ENCODE results near the gene WDR5B. TPM values are rescaled to one million over a fixed set of nuclear protein-coding genes. Genes with fewer than 3 reads are reported as not detected.

WDR5B gene
- total RNA-seq: 1.6 and 3.3 TPM in 2 replicates

DNA sequence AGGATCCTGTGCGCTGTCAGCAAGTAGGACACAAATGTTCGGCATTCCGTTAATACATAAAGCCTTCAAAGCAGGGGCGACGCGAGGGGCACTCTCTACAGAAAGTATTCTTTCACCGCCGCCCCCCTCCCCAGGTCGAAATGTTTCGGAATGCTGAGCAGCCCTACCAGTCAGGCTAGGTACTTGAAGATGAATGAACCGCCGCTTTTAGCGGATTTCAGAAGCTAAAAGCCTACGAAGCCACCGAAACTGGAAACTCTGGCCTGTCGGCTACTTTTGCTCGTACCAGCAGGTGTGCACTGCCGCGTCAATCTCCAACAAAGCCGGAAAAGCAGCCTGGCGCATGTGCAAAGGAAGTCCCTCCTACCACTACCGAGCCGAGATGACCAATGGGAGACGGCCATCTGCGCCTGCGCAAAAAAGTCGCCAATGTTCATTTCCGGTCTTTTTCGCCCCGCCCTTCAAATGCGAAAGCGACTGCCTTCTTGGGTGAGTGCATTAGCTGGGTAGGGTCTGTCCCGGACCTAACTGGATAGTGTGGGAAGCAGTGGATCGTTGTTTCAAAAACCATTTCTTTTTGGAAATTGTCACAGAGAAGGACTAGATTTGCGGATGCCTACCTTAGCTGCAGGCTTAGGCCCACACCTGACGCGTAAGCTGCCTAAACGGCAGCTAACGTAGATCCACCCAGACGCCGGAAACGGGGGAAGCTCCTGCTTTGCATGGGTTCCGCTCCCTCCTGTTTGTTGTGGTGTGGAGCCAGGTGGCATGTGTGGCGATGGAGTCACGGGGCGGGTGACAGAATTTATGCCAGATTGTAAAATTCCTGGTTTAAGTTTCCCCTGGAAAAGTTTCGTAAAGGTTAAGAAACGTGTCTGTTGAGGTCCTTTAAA is at the start of gene WDR5B:
WDR5B (minus strand) TSS at position 301 of the 893 bp plus-strand sequence. CDS start 534 bp downstream, outside the sequence.

DNA sequence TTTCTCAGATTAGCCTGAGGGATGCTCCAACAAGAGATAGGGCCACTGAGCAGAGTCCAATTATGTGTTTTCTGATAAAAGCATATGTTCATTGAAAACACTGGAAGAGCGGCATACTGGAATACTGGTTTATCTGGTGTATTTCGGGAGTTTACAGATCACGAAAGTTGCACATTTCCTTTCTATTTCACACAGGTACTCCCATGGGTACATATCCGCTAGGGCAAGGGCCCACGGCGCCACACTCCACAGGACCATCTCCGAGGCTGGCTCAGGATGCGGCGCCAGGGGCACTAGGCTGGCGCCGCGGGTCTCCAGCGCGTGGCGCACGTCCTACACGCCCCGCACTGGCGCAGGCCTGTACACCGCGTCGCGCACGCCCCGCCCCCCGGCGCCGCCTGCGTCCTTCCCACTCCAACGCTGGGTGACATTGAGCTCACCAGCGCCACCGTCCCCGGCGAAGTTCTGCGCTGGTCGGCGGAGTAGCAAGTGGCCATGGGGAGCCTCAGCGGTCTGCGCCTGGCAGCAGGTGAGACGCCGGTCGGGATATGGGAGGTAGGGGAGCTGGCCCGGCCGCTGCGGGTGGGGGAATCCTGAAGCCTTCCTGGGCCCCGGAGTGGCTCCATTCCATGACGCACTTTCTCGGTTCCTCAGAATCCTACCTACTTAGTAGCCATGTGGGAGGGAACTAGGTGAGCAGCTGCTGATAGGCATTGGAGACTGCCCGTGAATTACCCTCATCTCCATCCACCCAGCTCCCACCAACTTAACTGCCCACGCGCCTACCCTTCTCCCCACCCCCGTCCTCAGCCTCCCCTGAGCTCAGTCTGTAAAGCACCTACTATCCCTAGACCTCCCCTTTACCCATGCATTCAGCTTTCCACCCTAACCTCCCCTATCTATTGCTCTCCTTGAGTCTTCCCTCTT is 31.8 kb downstream of the WDR5B start, which contains the start of gene FAM162A:
FAM162A (plus strand) TSS at position 412 of the 927 bp plus-strand sequence; CDS start at position 496, 84 bp downstream.

DNA sequence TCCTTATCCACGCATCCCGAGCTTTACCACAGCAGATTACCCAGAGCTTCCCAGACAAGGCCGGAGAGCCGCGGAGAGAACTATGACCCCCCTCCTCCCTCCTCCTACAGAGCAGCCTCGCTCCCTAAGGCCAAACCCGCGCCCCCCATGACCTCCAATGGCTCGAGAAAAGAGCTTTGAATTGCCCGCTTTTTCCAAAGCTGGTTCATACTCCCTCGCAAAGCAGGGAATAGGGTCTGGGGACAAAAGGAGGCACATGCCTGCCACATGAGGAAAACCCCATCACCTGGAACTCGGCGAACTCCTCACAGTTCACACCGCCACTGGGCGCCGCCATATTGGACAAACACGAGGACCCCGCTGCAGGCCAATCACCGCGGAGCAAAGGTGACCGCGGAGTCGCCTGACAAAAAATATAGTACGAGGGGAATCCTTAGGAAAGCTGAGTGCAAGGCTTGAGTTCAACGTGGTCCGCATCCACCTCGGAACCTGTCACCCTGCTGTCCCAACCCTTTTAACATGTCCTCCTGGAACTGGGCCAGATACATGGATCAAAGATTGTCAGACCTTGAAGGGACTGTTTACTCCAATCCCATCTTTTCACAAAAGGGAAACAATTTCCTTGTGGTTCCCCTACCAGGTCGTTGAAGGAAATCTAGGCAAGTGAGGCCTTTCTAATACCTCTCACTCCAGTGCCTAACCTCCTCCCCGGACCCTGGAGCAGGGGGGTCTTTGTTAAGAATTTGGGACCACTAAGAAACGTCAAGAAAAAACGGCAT is 32.8 kb downstream of the WDR5B start, which contains the start of gene MIX23:
MIX23 (minus strand) TSS at position 344 of the 779 bp plus-strand sequence; CDS start at position 337, 7 bp downstream.

Other genes with a start within 250 kb of the WDR5B start
- gene CASR, start 232.4 kb downstream of the WDR5B start, total RNA-seq: 2.2 TPM in 1 of 2 replicates, not detected in the other
- gene CSTA, start 90.8 kb downstream of the WDR5B start, total RNA-seq: not detected in 2 replicates
- 10.0 and 24.0 TPM in 2 replicates for gene MIX23, start 32.8 kb downstream of the WDR5B start, total RNA-seq
- 14.0 and 17.1 TPM in 2 replicates for gene FAM162A, start 31.9 kb downstream of the WDR5B start, total RNA-seq
- gene KPNA1, start 98.9 kb upstream of the WDR5B start, total RNA-seq: 27.1 and 29.4 TPM in 2 replicates
- 6.8 and 13.2 TPM in 2 replicates for gene PARP9, start 148.2 kb upstream of the WDR5B start, total RNA-seq
- gene DTX3L, start 148.3 kb upstream of the WDR5B start, total RNA-seq: 15.6 and 26.0 TPM in 2 replicates
- 0.25 TPM in 1 of 2 replicates, not detected in the other for gene PARP15, start 161.6 kb upstream of the WDR5B start, total RNA-seq

Measured in mesangial cell (primary cell).